Liver (tissue), 9 donors: ENCODE data around the gene SYK. TPM values are rescaled to one million over a fixed set of nuclear protein-coding genes. Genes with fewer than 3 reads are reported as not detected.
A peak's percentile ranks its signal among the peaks of the same experiment; 100 is the strongest.

Experiments used
- DNase-seq: peaks from one replicate; pipeline ENCODE4 v3.0.0-alpha.2; 2017; ENCODE audit warnings: low spot score
- H3K27ac ChIP-seq, 2 donors: one replicate each; pipeline ENCODE4 v1.7.0; 2013; ENCODE audit warnings: inconsistent platforms in 2 of 2, low read length in 2 of 2, control low read depth in 1 of 2, low read depth in 1 of 2, mild to moderate bottlenecking in 1 of 2
- H3K27me3 ChIP-seq, 4 donors: one replicate each; pipeline versions ENCODE4 v1.6.1 to v1.7.0; 2013; ENCODE audit warnings: low read length in 3 of 4, inconsistent platforms in 1 of 4, mild to moderate bottlenecking in 1 of 4, moderate library complexity in 1 of 4; ENCODE audit not compliant: control insufficient read depth in 4 of 4, insufficient read depth in 4 of 4
- H3K36me3 ChIP-seq, 4 donors: one replicate each; pipeline versions ENCODE4 v1.6.1 to v1.7.0; 2013; ENCODE audit warnings: low read length in 3 of 4, mild to moderate bottlenecking in 3 of 4, low read depth in 1 of 4, moderate library complexity in 1 of 4; ENCODE audit not compliant: control insufficient read depth in 4 of 4, insufficient read depth in 3 of 4
- H3K4me1 ChIP-seq, 4 donors: one replicate each; pipeline versions ENCODE4 v1.6.1 to v1.7.0; 2013; ENCODE audit warnings: low read length in 3 of 4, mild to moderate bottlenecking in 3 of 4, moderate library complexity in 1 of 4; ENCODE audit not compliant: control insufficient read depth in 4 of 4, insufficient read depth in 4 of 4
- H3K4me3 ChIP-seq, 3 donors: one replicate each; pipeline versions ENCODE4 v1.6.1 to v1.7.0; 2013; ENCODE audit warnings: low read length in 3 of 3, control low read depth in 1 of 3, low read depth in 1 of 3, mild to moderate bottlenecking in 1 of 3
- H3K9ac ChIP-seq, 2 donors: one replicate each; pipeline ENCODE4 v1.7.0; 2013; ENCODE audit warnings: low read length in 2 of 2, mild to moderate bottlenecking in 2 of 2, moderate library complexity in 2 of 2, control low read depth in 1 of 2, low read depth in 1 of 2
- H3K9me3 ChIP-seq, 4 donors: one replicate each; pipeline versions ENCODE4 v1.6.1 to v1.7.0; 2013; ENCODE audit warnings: low read length in 3 of 4; ENCODE audit not compliant: control insufficient read depth in 4 of 4
- ATF3 ChIP-seq: IDR thresholded peaks from 2 replicates; pipeline ENCODE4 v1.6.1; 2016; ENCODE audit warnings: antibody characterized with exemption
- CTCF ChIP-seq: fragments of 150-350 bp; IDR thresholded peaks from 2 replicates; pipeline ENCODE4 v1.5.1; 2017; ENCODE audit warnings: improper control_type of control experiment, low read depth, low read length; ENCODE audit not compliant: missing input control
- FOXA1 ChIP-seq: IDR thresholded peaks from 2 replicates; pipeline ENCODE4 v1.6.1; 2016; ENCODE audit warnings: antibody characterized with exemption
- FOXA2 ChIP-seq: IDR thresholded peaks from 2 replicates; pipeline ENCODE4 v1.6.1; 2016; ENCODE audit warnings: antibody characterized with exemption
- GABPA ChIP-seq, 2 donors: IDR thresholded peaks in 1 of 2; conservative IDR thresholded peaks in 1 of 2; 2 replicates each; pipeline ENCODE4 v1.6.1; 2016; ENCODE audit warnings: antibody characterized with exemption in 2 of 2, mild to moderate bottlenecking in 1 of 2, moderate library complexity in 1 of 2
- HNF4A ChIP-seq, 2 donors: conservative IDR thresholded peaks; 2 replicates each; pipeline ENCODE4 v1.6.1; 2016; ENCODE audit warnings: antibody characterized with exemption in 2 of 2, mild to moderate bottlenecking in 2 of 2
- HNF4G ChIP-seq: IDR thresholded peaks from 2 replicates; pipeline ENCODE4 v1.6.1; 2016; ENCODE audit warnings: antibody characterized with exemption
- JUND ChIP-seq, 2 donors: IDR thresholded peaks; 2 replicates each; pipeline ENCODE4 v1.6.1; 2016; ENCODE audit warnings: antibody characterized with exemption in 2 of 2
- MAX ChIP-seq: IDR thresholded peaks from 2 replicates; pipeline ENCODE4 v1.6.1; 2016; ENCODE audit warnings: antibody characterized with exemption
- NR2F2 ChIP-seq: IDR thresholded peaks from 2 replicates; pipeline ENCODE4 v1.6.1; 2016; ENCODE audit warnings: antibody characterized with exemption
- REST ChIP-seq: IDR thresholded peaks from 2 replicates; pipeline ENCODE4 v1.6.1; 2016; ENCODE audit warnings: antibody characterized with exemption, mild to moderate bottlenecking
- SP1 ChIP-seq: IDR thresholded peaks from 2 replicates; pipeline ENCODE4 v1.6.1; 2018; ENCODE audit warnings: antibody characterized with exemption, mild to moderate bottlenecking
- YY1 ChIP-seq: IDR thresholded peaks from 2 replicates; pipeline ENCODE4 v1.6.1; 2016; ENCODE audit warnings: antibody characterized with exemption, mild to moderate bottlenecking
- ZBTB33 ChIP-seq: IDR thresholded peaks from 2 replicates; pipeline ENCODE4 v1.6.1; 2016; ENCODE audit warnings: antibody characterized with exemption
- WGBS: extraction: QIAGEN DNeasy Blood & Tissue Kit; methylation state at CpG from one replicate; pipeline ENCODE4 v1.1.7; 2013; 5-methylcytosine and 5-hydroxymethylcytosine counted together
- polyA plus RNA-seq, 2 donors: library from polyadenylated mRNA; stranded (reverse) in 1 of 2; unstranded in 1 of 2; fragments of 200-250 nt in 1 of 2; fragments of >200 nt in 1 of 2; fragmentation: Nextera tagmentation in 1 of 2; extraction: Ambion mirVana in 1 of 2; gene quantifications; one replicate each; pipeline versions ENCODE4 v1.2.1 to v1.2.3, GENCODE V29; 2013 to 2015
- total RNA-seq, 2 donors: library from RNA; depleted of rRNA; stranded (reverse); fragments of >200 nt; gene quantifications; one replicate each; pipeline ENCODE4 v1.2.3, GENCODE V29; 2014
- donor health status: healthy.
- donor health status: healthy.
- donor health status: healthy.
- donor health status: healthy.
- donor health status: healthy.

SYK gene
- total and polyA plus RNA-seq, 4 donors, result 2.0 to 15.4 (median 4.1) TPM

GRCh38 chr9:90830977-90831376, 29.4 kb downstream of the SYK start:
- H3K27ac ChIP-seq, result no peak overlapping the region
- 67% methylated on average over 3 of the region's 3 CpGs for WGBS
- H3K4me3 ChIP-seq, result no peak overlapping the region

More at GRCh38 chr9:90830977-90831376, 29.4 kb downstream of the SYK start:
- DNase-seq, result peak; percentile 23
- TF ChIP-seq ATF3 (no peak), GABPA (IDR thresholded peaks at IDR 0.05 in 1 of 2, conservative IDR thresholded peaks at IDR 0.05 in 1 of 2) (no peak), MAX (no peak), HNF4A (conservative IDR thresholded peaks at IDR 0.05) (no peak), YY1 (no peak), JUND (IDR thresholded peaks at IDR 0.05) (no peak), NR2F2 (no peak), HNF4G (no peak), REST (no peak), FOXA2 (no peak), ZBTB33 (no peak), FOXA1 (no peak), CTCF (no peak), SP1 (no peak)
- Histone ChIP-seq H3K9ac (no peak overlapping the region), H3K27me3 (peaks cover 0 to 3% (median 0%) of the 10 kb centered on the region in 4 donors), H3K9me3 (peaks cover 0 to 3% (median 0%) of the 10 kb centered on the region in 4 donors), H3K36me3 (no peaks in the 10 kb centered on the region), H3K4me1 (no peaks in the 10 kb centered on the region)
